Pancreas (tissue), 10 donors: Measurements from ENCODE around the gene HSCB. TPM values are rescaled to one million over a fixed set of nuclear protein-coding genes. Genes with fewer than 3 reads are reported as not detected.

Experiments
- ATAC-seq, 4 donors: fragments of 200-7000 bp; cut with Tn5 transposase; one replicate each; pipeline versions ENCODE4 v1.8.0 to v1.9.1; 2020; ENCODE audit warnings: mild to moderate bottlenecking in 4 of 4, moderate library complexity in 4 of 4
- DNase-seq, 6 donors: peaks; one replicate each; pipeline ENCODE4 v3.0.0-alpha.2; 2020
- FAIRE-seq: peaks from 2 replicates; lab custom pipeline; 2012; peaks lifted over from hg19 to GRCh38; lab: Jason Lieb, UNC
- H3K27ac ChIP-seq, 4 donors: fragments of 200-600 bp; sonication (generic); 1 replicate in 3 of 4; 2 replicates in 1 of 4; pipeline versions ENCODE4 v1.5.0 to v1.8.0; 2020
- H3K27me3 ChIP-seq, 4 donors: fragments of 200-600 bp; one replicate each; pipeline ENCODE4 v1.8.0; 2021
- H3K36me3 ChIP-seq, 3 donors: fragments of 200-600 bp; sonication (generic) in 1 of 3; one replicate each; pipeline versions ENCODE4 v1.5.0 to v1.8.0; 2020 to 2021
- H3K4me1 ChIP-seq, 3 donors: fragments of 200-600 bp; one replicate each; pipeline ENCODE4 v1.8.0; 2021
- H3K4me3 ChIP-seq, 4 donors: fragments of 200-600 bp; sonication (generic) in 2 of 4; one replicate each; pipeline versions ENCODE4 v1.5.0 to v1.8.0; 2020 to 2021
- H3K9me3 ChIP-seq, 4 donors: fragments of 200-600 bp; one replicate each; pipeline ENCODE4 v1.8.0; 2021
- WGBS, 2 donors: extraction: QIAGEN DNeasy Blood & Tissue Kit; methylation state at CpG; one replicate each; pipeline ENCODE4 v1.1.7; 2013; 5-methylcytosine and 5-hydroxymethylcytosine counted together
- intact Hi-C, 3 donors: fragments of 100-400 bp; cut with DNase I; formaldehyde crosslinking; loops; one replicate each; pipeline versions ENCODE4 v1.11.1 to v1.14.2; 2022
- polyA plus RNA-seq, 2 donors: library from polyadenylated mRNA; stranded (reverse); fragments of 200-250 nt; gene quantifications; one replicate each; pipeline ENCODE4 v1.2.3, GENCODE V29; 2013
- total RNA-seq, 6 donors: library from RNA; stranded (reverse); fragmentation: NEBNext Ultra II Directional in 4 of 6; extraction: Animal tissue kit (Norgen Biotek cat#: 25700) in 4 of 6; gene quantifications; one replicate each; pipeline versions ENCODE4 v1.2.1 to v1.2.4, GENCODE V29; 2021 to 2023
- TF ChIP-seq, protein P1 (sequence below), 4 donors: fragments of 200-600 bp; sonication (generic) in 3 of 4; IDR thresholded peaks; one replicate each; pipeline versions ENCODE4 v1.5.0 to v1.8.0; 2021; ENCODE audit warnings: antibody characterized with exemption in 4 of 4
- donor health status: healthy with polysubstance abuse.
- donor health status: DM: no; HTN: no; CAD: no; lungs with moderate emphysema.
- donor health status: DM: no; HTN: no; CAD: no.
- donor health status: control.
- donor health status: control.
- donor health status: Bipolar disorder and iron deficiency.
- donor health status: DM: yes; HTN: yes; CAD: no.
- donor health status: DM: no; HTN: no; CAD: no.
- donor health status: DM: no; HTN: no; CAD: no.
- donor health status: DM: yes; HTN: yes; CAD: no.

Gene HSCB
- total and polyA plus RNA-seq, 8 donors, result 7.0 to 17.7 (median 8.1) TPM

DNA sequence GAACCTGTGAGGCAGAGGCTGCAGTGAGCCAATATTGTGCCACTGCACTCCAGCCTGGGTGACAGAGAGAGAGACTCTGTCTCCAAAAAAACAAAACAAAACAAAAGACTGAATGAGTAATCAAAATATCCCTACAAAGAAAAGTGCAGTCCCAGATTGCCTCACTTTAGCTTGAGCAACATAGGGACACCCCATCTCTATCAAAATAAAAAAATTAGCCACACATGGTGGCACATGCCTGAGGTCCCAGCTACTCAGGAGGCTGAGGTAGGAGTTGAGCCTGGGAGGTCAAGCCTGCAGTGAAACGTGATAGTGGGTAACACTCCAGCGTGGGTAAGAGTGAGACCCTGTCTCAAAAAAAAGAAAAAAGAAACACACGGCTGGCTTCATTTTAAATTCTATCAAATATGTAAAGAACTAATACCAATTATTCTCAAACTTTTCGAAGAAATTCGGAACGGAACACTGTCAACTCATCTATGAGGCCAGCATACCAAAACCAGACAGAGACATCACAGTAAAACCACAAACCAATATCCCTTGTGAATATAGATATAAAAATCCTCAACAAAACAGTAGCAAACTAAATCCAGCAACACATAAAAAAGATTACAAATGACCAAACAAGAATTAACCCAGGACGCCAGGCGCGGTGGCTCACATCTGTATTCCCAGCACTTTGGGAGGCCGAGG is 13.1 kb upstream of the HSCB start:
- TF ChIP-seq, protein P1, sequence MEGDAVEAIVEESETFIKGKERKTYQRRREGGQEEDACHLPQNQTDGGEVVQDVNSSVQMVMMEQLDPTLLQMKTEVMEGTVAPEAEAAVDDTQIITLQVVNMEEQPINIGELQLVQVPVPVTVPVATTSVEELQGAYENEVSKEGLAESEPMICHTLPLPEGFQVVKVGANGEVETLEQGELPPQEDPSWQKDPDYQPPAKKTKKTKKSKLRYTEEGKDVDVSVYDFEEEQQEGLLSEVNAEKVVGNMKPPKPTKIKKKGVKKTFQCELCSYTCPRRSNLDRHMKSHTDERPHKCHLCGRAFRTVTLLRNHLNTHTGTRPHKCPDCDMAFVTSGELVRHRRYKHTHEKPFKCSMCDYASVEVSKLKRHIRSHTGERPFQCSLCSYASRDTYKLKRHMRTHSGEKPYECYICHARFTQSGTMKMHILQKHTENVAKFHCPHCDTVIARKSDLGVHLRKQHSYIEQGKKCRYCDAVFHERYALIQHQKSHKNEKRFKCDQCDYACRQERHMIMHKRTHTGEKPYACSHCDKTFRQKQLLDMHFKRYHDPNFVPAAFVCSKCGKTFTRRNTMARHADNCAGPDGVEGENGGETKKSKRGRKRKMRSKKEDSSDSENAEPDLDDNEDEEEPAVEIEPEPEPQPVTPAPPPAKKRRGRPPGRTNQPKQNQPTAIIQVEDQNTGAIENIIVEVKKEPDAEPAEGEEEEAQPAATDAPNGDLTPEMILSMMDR (IDR thresholded peaks at IDR 0.05), result no peak
- intact Hi-C loops, result no loop called here
- no peaks in the 10 kb centered on the region for H3K36me3 ChIP-seq
- no peaks in the 10 kb centered on the region for H3K27me3 ChIP-seq
- 93 to 94% methylated on average over 10 of the region's 10 CpGs for WGBS, 2 donors
- FAIRE-seq, result no peak
- no peaks in the 10 kb centered on the region for H3K4me1 ChIP-seq
- no peak overlapping the region for H3K27ac ChIP-seq
- no peak overlapping the region for H3K4me3 ChIP-seq
- no peak for ATAC-seq
- H3K9me3 ChIP-seq, result no peaks in the 10 kb centered on the region
- DNase-seq, result no peak

- no peaks in the 10 kb centered on the region for H3K27me3 ChIP-seq
- intact Hi-C loops, result no loop called here
- H3K27ac ChIP-seq, result no peak overlapping the region
- H3K4me1 ChIP-seq, result no peaks in the 10 kb centered on the region
- no peaks in the 10 kb centered on the region for H3K36me3 ChIP-seq
- TF ChIP-seq, protein P1 (IDR thresholded peaks at IDR 0.05), result no peak
- FAIRE-seq (no peak), ATAC-seq (no peak), DNase-seq (no peak)
- no peak overlapping the region for H3K4me3 ChIP-seq
- WGBS, 2 donors, result 85 to 89% methylated on average over 3 of the region's 3 CpGs
- H3K9me3 ChIP-seq, result no peaks in the 10 kb centered on the region
Measured at GRCh38 chr22:28730179-28730578, 11.7 kb upstream of the HSCB start.

DNA sequence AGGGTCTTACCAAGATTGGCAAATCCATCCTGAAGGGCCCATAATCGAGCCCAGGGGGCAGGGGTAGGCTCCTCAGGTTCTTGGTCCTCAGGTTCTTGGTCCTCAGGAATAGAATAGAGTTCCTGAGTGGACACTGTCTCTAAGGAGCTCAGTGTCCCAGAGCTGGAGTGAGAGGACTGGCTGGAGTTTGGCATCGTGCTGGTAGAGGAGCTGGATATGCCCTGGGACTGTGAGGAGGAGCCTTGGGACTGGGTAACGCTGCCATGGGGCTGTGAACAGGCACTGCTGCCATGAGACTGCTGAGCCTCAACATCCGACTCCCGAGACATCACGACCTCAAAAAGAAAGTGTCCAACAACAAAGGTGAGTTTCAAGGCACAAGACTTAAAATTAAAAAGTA is 7.4 kb upstream of the HSCB start:
- H3K27ac ChIP-seq, result no peak overlapping the region
- WGBS, 2 donors, result 94 to 95% methylated on average over 6 of the region's 6 CpGs

GRCh38 chr22:28736301-28737155 is 5.3 kb upstream of the HSCB start:
- intact Hi-C loops, result no loop called here
- FAIRE-seq (no peak), ATAC-seq (no peak), DNase-seq (no peak)
- no peaks in the 10 kb centered on the region for H3K27me3 ChIP-seq
- no peaks in the 10 kb centered on the region for H3K36me3 ChIP-seq
- no peak overlapping the region for H3K27ac ChIP-seq
- no peaks in the 10 kb centered on the region for H3K9me3 ChIP-seq
- H3K4me1 ChIP-seq, result peaks cover 0 to 7% (median 0%) of the 10 kb centered on the region in 3 donors
- TF ChIP-seq, protein P1 (IDR thresholded peaks at IDR 0.05), result no peak
- no peak overlapping the region for H3K4me3 ChIP-seq
- WGBS, 2 donors, result 83 to 84% methylated on average over 7 of the region's 7 CpGs

More for the DNA sequence above, 7.4 kb upstream of the HSCB start:
- no peak for FAIRE-seq
- H3K36me3 ChIP-seq, result no peaks in the 10 kb centered on the region
- intact Hi-C loops, result no loop called here
- H3K9me3 ChIP-seq, result no peaks in the 10 kb centered on the region
- DNase-seq, result no peak
- no peaks in the 10 kb centered on the region for H3K27me3 ChIP-seq
- H3K4me3 ChIP-seq, result no peak overlapping the region
- ATAC-seq, result no peak
- TF ChIP-seq, protein P1 (IDR thresholded peaks at IDR 0.05), result no peak
- no peaks in the 10 kb centered on the region for H3K4me1 ChIP-seq
